GM12801 (cell line): ENCODE results near the gene SYPL2.

Source experiments
- TF ChIP-seq, protein P1 (sequence below): IDR thresholded peaks from one replicate; pipeline ENCODE4 v1.5.1; 2011; ENCODE audit warnings: control low read depth; ENCODE audit not compliant: insufficient read length; ENCODE audit errors: extremely low read depth

Gene SYPL2

DNA sequence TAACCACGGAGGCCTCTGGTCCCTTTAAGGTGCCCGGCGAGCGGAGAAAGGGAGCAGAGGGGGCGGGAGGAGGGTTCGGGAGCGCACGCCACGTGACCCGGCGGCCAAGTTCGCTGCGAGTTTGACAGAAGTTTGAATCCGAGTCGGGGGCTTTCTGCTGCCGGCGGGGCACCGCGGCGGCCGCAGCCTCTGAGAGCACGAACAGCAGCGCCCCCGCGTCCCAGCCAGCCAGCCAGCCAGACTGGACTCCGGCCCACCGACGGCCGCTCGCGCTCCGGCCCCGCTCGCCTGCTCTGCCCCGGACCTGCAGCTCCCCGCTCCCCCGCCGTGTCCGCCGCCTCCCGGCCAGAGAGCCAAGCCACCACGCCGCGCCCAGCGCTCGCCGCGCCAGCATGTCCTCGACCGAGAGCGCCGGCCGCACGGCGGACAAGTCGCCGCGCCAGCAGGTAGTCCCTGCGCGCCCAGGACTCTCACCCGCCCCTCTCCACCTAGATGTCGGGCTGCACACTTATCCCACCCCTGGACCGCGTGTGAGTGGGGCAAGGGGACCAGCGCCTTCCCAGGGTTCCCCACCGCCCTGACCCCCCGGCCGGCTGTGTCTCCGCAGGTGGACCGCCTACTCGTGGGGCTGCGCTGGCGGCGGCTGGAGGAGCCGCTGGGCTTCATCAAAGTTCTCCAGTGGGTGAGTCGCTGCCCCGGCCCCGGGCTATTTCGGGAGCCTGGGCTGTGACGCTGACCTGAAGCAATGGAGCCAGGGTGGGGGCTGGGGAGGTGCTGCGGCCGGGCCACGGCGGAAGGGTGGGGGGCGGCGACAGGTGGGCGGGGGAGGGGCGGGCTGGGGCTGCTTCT, at the start of gene SYPL2:
SYPL2 (plus strand) TSS at position 95 of the 849 bp plus-strand sequence; CDS start at position 393, 298 bp downstream.
- TF ChIP-seq, protein P1, sequence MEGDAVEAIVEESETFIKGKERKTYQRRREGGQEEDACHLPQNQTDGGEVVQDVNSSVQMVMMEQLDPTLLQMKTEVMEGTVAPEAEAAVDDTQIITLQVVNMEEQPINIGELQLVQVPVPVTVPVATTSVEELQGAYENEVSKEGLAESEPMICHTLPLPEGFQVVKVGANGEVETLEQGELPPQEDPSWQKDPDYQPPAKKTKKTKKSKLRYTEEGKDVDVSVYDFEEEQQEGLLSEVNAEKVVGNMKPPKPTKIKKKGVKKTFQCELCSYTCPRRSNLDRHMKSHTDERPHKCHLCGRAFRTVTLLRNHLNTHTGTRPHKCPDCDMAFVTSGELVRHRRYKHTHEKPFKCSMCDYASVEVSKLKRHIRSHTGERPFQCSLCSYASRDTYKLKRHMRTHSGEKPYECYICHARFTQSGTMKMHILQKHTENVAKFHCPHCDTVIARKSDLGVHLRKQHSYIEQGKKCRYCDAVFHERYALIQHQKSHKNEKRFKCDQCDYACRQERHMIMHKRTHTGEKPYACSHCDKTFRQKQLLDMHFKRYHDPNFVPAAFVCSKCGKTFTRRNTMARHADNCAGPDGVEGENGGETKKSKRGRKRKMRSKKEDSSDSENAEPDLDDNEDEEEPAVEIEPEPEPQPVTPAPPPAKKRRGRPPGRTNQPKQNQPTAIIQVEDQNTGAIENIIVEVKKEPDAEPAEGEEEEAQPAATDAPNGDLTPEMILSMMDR, result no peak

DNA sequence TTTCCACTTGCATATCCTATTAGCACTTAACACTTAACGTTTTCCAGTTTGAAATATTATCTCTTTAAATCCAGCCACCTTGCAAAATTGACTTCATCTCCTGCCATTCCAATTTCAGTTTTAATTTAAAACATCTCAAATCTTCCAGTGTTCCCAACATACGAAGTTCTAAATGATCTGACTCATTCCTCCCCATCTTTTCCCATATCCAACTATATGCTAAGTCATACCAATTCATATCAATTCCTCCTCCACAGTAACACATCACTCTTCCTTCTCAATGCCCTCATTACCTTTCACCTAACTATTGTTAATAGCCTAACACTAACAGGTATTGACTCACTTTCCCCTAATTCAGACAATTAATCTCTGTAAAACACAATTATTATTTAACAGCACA, 42.8 kb upstream of the SYPL2 start:
- TF ChIP-seq, protein P1, result no peak

DNA sequence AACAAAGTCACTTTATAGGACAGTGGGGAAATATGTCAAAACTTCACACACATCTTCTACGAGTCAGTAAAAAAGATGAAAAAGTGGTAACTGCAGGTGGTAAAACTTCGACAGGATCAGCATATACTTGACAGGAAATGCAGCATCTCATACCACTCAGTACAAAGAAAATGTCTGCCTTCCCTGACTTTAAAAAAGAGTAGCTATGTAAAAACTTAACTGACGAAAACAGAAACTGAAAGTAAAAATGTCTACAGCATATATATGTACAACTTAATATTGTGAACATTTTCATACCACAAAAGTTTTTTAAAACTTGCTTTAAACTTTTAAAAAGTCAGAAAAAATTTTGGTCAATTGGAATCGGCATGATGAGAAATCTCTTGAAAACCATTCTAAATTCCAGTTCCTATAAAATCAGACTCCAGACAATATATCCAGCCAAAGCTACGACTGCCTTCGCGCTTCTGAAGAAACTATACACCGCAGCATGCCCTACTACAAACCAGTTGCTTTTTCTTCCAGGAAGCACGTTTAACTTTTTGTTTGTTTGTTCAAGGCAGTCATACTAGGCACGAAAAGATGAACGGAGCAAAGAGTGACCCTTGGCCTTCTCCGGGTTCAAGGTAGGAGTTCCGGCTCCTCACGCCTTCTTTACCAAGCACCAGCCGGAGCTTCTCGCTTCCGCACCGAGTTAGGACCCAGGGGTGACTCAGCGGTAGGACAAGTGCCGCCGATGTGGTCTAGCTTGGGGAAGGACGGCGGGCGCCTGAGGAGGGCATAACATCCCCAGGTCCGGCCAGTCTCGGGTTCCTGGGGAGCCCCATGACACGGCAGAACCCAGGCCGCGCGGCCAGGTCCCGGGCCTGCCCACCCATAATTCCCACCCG, 40.7 kb upstream of the SYPL2 start:
- TF ChIP-seq, protein P1, result no peak

DNA sequence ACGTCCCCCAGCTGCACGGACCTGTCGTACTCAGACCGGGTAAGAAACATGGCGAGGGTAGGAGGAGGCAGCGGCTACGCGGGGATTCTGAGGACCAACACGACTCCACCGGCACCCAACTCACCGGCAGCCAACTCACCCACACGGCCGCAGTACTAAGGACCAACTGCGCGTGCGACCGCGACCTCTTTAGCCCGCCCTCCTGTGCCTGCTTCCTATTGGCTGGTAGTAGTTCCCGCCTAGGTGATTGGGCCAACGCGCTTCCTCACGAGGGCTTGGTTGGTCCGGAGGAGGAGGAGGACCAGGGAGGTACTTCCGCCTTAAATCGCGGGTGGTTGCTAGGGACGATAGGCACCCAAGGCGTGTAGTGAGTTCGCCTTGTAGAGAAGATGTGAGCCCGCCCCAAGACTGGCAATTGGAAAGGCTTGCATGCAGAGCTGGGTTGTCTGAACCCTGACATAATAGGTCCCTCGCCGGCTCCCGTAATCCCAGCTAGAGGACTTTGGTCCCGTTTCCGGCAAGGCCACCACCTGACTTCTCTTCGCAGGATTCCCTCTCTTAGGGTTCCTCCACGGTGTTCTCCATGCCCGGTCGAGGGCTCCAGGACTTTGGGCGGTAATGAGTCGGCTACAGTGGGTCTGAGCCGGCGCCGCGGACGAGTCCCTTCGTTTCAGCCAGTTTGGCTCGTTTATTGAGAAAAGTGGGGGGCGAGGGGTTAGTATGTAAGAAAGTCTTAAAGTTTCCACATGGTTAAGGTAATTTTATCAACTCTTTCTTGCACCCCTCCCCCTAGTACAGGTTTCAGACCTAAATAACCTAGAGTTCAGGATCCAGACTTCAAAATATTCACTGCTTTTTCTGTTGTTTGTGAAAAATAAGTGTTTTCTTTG, 39.8 kb upstream of the SYPL2 start, which contains the start of gene PSMA5:
PSMA5 (minus strand) TSS at position 168 of the 890 bp plus-strand sequence; CDS start at position 50, 118 bp downstream.
- TF ChIP-seq, protein P1, result no peak

DNA sequence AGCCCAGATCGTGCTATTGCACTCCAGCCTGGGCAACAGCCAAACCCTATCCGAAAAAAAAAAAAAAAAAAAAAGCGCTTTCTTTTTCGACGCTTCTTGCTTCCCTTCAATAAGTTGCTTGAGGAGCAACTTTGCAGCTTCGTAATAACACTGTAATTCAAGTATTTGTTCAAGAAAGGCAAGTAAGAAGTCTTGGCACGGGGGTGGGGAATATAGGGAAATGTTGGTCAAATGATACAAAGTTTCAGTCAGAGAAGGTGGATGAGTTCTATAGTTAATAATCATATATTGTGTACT, 39.2 kb upstream of the SYPL2 start:
- TF ChIP-seq, protein P1, result no peak

DNA sequence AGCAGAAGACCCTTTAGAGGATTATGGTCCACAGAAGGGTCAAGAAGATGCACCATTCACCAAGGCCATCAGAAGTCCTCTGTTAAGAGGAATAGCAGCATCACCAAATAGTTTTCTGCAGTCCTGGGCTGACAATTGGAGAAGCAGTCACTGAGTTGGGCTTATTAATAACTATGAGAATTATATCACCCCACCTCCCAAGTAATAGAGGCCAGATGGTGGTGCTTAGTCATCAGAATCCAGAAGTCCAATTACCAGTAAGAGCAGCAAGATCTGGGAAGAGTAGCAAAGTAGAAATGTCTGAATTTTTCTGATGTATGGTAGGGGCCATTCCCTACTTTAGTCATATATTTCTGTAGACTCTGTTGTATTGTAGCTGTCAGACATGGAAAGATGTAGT, 34.0 kb upstream of the SYPL2 start:
- TF ChIP-seq, protein P1, result no peak
